Measurements from ENCODE around the gene AREL1.
"Not testable (repeated sequence)": the region's sequence is repeated elsewhere in the genome, so short reads cannot be mapped to it uniquely, and the experiment has no call there.

Gene AREL1, protein sequence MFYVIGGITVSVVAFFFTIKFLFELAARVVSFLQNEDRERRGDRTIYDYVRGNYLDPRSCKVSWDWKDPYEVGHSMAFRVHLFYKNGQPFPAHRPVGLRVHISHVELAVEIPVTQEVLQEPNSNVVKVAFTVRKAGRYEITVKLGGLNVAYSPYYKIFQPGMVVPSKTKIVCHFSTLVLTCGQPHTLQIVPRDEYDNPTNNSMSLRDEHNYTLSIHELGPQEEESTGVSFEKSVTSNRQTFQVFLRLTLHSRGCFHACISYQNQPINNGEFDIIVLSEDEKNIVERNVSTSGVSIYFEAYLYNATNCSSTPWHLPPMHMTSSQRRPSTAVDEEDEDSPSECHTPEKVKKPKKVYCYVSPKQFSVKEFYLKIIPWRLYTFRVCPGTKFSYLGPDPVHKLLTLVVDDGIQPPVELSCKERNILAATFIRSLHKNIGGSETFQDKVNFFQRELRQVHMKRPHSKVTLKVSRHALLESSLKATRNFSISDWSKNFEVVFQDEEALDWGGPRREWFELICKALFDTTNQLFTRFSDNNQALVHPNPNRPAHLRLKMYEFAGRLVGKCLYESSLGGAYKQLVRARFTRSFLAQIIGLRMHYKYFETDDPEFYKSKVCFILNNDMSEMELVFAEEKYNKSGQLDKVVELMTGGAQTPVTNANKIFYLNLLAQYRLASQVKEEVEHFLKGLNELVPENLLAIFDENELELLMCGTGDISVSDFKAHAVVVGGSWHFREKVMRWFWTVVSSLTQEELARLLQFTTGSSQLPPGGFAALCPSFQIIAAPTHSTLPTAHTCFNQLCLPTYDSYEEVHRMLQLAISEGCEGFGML

DNA sequence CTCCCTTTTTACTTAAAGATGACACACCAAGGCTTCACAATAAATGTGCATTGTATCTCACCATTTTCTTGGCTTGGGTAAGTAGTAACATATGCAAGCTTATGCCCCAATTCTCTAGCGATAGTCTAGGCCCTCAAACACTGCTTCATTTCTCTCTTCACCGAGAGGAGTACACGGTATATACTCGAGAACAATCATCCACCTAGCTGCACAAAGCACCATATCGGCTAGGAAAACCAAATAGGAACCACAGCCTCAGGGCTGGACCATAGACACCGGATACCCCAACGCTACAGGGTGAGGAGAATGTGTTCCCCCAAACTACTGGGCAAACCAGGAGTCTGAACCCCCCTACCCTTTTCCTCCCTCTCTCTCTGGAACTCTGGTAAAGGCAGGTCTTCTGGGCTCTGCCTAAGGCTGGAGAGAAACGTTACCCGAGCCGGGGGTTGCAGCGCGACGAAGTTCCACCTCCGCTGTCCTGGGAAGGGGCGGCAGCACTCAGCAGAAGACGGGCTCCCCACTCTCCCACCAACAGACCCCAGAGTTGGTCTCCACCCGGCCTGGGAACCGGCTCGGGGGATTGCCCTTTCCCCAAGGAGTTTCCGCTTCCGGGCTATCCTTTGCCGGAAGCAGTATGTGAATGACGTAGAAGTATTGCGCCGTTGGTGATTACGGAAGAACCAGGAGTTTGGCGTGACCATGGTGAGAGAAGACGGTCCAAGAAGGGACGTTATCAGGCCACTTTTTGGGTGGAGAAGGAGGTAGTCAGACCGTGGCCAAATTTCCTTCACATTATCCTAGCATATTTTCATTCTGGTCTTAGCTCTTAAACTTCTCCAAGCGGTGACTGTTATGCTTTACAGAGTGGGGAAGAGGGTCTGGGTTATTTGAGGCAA is at the start of gene AREL1, which contains the start of gene FCF1:
Gene AREL1, minus strand, starts transcription at position 582 of the 896 bp plus-strand sequence. CDS start 27,465 bp downstream, outside the sequence.
Gene FCF1, plus strand, starts transcription at position 646 of the 896 bp plus-strand sequence. Its CDS starts 54 bp downstream, at position 700.
- peak; percentile 94 for DNase-seq (ENCODE audit: low spot score)

DNA sequence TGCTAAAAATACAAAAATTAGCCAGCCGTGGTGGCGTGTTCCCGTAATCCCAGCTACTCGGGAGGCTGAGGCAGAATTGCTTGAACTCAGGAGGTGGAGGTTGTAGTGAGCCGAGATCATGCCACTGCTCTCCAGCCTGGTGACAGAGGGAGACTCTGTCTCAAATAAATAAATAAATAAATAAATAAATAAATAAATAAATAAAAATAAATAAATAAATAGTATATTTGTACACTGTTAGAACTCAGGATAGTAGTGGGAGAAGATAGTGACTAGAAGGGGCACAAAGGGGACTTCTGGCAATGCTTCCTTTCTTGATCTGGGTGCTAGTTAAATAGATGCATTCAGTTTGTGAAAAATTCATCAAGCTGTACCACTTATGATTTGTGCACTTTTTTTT is 45.6 kb upstream of the AREL1 start:
- not testable (repeated sequence) for DNase-seq (ENCODE audit: low spot score)

DNA sequence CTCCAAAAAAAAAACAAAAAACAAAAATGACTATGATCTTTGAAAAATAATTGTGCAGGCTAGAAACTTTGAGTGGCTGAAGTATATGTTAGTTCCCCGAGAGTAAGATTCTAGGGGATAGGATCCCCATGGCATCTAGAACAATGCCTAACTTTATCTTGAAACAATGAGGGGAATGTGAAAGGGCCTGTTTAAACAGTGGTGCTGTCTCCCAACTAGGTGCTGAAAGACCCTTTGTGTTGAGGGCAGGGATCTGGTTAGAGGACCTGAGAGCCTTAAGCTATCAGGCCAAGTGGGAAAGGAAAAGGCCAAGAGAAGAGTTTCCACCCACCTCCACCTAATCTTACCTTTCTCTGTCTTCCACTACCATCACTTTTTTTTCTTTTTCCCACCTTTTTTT is 43.4 kb upstream of the AREL1 start:
- no peak for DNase-seq (ENCODE audit: low spot score)

DNA sequence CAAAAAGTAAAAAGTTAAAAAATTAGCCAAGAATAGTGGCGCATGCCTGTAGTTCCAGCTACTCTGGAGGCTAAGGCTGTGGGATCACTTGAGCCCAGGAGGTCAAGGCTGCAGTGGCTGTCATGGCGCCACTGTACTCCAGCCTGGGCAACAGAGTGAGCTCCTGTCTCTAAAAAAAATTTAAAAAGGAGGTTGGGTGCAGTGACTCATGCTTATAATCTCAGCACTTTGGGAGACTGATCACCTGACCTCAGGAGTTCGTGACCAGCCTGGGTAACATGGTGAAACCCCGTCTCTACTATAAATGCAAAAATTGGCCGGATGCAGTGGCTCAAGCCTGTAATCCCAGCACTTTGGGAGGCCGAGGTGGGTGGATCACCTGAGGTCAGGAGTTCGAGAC is 42.0 kb upstream of the AREL1 start:
- no peak for DNase-seq (ENCODE audit: low spot score)

DNA sequence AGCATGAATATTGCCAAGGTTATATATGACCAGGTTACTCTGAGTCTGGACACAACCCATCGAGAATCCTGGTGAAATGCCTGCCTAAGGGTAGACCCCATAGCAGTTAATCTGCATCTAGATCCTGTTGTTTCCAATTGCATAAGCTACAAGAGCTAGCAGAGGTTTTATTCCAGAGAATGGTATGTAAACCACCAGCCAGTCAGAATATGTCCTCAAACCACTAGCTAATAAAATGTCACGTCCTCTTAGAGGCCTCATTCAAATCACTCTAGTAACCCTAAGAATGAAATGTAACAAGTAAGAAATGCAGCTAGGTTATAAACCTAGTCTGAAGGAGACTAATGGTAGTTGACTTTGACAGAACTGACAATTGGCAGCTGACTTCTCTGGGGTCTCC is 41.3 kb upstream of the AREL1 start:
- DNase-seq (ENCODE audit: low spot score), result no peak

DNA sequence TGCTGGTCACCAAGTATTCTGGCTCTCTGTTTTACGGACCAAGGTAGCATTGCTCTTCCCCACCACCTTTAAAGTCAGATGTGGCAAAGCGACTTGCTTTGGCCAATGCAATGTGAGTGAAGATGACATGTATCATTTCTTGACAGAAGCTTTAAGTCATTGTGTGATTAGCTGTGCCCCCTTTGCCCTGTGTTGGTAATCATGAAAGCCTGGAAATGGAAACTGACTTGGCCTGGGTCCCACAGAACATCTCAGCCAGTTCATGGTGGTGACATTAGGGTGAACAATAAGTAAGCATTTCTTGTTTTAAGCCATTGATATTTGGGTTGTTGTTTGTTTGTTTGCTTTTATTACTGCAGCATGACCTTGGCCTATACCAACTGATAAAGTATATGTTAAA is 34.4 kb upstream of the AREL1 start:
- DNase-seq (ENCODE audit: low spot score), result no peak

DNA sequence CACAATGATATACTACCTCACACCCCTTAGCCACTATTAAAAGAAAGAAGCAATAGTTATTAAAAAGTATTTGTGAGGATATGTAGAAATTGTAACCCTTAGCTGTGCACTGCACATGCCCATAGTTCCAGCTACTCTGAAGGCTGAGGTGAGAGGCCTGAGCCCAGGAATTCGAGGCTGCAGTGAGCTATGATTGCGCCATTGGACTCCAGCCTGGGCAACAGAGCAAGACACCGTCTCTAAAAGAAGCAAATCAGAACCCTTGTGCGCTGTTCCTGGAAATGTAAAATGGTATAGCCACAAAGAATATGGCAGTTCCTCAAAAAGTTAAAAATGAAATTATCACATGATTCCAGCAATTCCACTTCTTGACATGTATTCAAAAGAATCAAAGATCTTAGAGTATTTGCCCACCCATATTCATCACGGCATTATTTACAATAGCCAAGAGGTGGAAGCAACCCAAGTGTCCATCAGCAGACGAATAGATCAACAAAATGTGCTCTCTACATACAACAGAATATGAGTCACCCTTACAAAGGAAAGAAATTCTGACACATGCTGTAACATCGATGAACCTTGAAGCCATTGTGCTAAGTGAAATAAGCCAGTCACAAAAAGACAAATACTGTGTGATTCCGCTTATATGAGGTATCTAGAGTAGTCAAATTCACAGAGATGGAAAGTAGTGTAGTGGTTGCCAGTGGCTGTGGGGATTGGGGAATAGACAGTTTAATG is 26.6 kb upstream of the AREL1 start:
- no peak for DNase-seq (ENCODE audit: low spot score)

DNA sequence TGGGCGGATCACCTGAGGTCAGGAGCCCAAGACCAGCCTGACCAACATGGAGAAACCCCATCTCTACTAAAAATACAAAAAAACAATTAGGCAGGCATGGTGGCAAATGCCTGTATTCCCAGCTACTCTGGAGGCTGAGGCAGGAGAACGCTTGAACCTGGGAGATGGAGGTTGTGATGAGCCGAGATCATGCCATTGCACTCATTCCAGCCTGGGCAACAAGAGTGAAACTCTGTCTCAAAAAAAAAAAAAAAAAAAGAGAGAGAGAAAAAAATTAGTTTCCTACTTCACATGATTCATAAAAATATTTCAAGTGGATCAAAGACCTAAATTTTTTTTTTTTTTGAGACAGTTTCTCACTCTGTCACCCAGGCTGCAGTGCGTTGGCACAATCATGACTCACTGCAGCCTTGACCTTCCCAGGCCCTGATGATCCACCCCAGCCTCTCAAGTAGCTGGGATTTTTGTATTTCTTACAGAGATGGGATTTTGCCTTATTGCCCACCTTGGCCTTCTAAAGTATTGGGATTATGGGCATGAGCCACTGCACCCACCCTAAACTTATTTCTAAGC is 25.0 kb upstream of the AREL1 start:
- DNase-seq (ENCODE audit: low spot score), result no peak

DNA sequence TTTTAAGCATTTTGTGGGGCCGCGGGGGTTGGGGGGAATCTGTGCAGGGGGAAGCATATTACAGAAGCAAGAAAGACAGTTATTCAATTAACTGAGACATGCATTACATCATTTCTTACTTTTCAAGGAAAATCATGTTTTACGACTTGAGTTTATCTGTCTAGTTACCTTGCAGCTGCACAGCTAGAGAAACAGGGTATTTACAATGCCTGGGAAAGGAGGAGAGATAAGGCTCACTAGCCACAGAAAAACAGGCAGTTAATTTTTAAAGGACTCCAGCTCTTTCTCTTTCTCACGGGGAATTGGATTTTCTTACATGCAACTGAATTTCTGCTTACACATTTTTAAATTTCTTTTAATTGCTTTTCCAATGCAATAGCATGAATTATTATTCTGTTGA is 22.2 kb upstream of the AREL1 start:
- no peak for DNase-seq (ENCODE audit: low spot score)

DNA sequence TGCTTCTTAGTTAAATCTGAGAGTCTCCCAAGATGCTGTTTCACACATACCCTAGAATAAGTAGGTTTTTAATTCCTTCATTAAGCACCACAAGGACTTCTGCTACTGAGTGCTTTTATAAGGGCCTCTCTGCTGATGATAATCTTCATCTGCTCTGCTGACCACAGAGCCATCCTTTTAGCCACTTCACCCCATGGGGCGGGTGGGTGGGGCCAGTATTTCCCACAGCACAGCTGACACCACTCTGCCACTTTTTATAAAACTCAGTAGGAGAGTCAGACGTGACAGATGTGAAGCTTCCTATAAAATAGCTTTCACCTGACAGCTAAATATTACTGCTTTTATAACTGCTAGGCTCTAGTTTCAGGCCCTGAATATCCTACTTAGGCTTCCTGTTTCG is 20.3 kb upstream of the AREL1 start:
- no peak for DNase-seq (ENCODE audit: low spot score)

DNA sequence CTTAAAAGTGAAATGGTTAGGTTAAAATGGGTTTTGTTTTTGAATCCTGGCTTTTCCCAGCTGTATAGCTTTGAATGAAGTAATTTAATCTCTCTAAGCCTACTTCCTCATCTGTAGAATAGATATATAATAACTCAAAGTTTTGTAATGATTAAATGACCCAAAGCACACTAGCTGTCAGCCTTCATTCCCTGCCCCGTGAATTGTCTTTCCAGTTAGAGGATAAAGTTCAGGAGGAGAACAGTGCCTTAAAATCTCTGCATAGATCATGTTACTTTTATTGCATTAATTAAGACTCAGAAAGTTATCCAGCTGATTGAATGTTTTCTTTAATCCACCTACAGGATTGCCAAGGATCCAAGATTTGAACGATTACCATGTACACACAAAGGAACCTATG is 19.5 kb upstream of the AREL1 start:
- no peak for DNase-seq (ENCODE audit: low spot score)

DNA sequence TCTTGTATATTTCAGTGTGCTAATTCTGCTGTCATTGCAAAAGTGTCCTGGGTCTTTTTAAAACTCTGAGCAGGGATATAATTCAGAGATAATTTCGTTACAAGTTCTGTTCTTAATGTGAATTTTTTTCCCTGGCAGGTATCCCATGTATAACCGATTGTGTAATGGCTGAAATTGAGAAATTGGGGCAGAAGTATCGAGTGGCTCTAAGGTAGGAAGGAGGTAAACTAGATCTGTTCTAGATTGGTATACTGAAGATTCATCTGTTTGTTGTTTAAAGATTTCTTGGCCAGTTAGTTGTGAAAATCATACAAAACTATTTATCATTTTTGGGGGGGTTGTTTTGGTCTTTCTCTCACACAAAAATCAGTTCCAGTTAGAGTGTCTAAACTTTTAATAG is 10.3 kb upstream of the AREL1 start:
- no peak for DNase-seq (ENCODE audit: low spot score)

DNA sequence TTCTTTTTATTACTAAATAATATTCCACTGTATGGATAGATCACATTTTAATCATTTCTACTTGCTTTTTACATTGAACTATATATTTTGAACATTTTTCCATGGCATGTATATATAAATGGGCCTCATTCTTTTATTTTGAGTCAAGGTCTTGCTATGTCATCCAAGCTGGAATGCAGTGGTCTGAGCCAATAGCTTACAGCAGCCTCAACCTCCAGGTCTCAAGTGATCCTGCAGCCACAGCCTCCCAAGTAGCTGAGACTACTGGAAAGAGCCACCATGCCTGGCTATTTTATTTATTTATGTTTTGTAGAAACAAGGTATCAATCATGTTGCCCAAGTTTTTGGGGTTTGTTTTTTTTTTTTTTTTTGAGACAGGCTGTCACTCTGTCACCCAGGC is 7.6 kb upstream of the AREL1 start:
- DNase-seq (ENCODE audit: low spot score), result no peak

DNA sequence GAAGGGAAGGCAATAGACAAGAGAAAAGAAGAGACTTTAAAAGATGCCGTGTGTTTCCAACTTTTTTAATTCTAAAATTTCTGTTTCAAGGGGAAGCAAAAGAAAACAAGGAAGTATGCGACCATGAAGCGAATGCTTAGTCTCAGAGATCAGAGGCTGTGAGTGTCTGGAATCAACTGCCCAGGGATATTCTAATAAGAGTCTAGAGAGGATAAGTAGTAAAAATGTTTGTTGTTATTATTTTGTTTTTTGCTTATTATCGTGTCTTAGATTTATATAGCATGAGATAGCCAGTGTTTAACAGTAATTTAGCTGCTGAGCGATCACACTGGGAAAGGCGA is 485 bp upstream of the AREL1 start:
- DNase-seq (ENCODE audit: low spot score), result no peak

DNA sequence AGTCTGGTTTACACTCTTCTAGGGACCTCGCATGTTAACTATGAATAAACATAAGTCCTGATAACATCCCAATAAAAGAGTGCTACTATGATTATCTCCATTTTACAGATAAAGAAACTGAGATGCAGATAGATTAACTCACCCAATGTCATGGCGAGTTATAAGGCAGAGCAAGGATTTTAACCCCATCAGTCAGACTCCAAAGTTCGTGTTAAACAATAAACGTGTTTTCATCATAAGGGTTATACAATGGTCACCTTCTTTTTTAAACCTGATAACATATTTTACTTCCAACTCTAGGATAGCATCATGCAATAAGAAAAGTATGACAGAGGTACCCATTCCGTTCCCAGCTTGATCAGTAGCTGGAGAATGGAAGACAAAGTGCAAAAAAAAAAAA is 1.2 kb downstream of the AREL1 start:
- peak; percentile 6 for DNase-seq (ENCODE audit: low spot score)

DNA sequence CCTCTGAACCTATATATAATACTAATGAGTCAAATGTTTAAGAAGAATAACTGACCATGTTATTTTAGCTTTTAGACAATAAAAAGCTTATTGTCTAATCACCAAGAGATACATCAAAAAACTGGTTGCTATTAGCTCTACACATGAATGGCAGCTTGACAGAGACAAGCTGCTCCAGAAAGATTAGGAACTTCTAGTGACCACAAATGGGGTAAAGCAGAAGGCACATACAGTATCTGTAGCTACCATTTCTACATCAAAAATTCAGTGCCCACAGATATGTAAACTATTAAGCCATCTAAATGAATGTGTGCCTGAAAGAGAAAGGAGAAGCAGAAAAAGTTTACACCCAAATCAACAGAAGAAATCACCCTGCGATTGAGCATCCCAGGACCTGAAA is 2.4 kb downstream of the AREL1 start:
- DNase-seq (ENCODE audit: low spot score), result peak; percentile 48

DNA sequence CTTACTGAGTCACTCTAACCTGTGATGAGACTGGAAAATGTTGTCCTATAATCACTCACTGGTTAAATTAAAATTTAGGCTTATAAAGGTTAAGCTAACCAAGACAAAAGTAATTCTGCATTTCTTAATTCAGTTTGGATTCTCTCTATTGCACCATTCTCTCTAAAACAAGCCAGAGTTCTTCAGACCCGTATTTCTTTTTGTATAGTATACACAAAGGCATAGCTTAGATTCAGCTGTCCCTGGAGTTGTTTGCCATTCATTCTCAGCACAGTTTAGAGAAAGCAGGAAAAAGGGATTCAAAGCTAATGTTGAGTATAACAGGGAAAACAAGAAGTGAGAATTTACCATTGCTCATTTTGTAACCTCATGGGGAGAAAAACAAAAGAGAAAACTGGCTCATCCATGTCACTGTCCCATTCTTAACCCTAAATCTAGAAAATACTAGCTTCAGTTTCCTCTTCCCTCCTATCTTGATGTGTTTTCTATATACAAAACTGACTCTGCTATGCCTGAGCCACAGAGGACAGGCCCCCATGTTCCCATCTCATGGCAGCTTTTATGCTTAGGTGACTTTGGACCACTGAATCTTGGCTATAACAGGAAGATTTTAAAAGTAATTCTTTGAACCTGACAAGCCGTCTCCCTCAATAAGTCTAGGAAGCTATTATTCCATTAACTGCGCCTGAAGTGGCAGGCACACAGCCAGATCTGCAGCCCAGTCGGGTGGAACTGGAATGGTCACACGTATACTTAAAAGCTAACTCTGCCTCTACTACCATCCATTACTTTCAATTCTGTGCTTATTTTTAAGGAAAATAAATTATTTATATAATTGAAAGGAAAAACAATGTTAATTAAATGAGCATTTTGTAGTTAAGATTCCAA is 7.0 kb downstream of the AREL1 start:
- DNase-seq (ENCODE audit: low spot score), result no peak

DNA sequence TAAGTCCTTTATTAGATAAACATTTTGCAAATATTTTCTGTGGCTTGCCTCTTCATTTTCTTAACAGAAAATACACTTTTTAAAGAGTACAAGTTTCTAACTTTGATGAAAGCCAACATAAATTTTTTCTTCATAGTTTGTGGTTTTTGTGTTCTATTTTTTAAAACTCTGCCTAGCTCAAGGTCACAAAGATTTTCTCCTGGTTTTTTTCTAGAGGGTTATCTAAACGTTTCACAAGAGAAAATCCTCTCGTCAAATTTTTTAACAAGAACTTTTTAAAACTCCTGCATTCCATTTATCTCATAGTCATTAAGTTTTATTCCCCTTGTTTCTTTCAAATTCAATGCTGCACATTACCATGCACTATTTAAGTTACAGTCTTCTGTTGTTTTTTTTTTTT is 8.2 kb downstream of the AREL1 start:
- no peak for DNase-seq (ENCODE audit: low spot score)

DNA sequence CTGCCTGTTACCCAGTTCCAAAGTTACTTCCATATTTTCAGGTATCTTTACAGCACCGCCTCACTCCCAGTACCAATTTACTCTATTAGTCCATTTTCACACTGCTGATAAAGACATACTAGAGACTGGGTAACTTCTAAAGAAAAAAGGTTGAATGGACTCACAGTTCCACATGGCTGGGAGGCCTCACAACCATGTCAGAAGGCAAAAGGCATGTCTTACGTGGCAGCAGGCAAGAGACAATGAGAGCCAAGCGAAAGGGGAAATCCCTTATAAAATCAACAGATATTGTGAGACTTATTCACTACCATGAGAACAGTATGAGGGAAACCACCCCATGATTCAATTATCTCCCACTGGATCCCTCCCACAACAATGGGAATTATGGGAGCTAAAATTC is 9.8 kb downstream of the AREL1 start:
- DNase-seq (ENCODE audit: low spot score), result no peak

DNA sequence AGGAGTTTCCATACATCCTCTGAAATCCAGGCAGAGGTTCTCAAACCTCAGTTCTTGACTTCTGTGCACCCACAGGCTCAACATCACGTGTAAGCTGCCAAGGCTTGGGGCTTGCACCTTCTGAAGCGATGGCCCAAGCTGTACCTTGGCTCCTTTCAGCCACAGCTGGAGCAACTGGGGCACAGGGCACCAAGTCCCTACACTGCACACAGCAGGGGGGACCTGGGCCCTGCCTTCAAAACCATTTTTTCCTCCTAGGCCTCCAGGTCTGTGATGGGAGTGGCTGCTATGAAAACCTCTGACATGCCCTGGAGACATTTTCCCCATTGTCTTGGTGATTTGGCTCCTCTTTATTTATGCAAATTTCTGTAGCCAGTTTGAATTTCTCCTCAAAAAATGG is 10.6 kb downstream of the AREL1 start:
- no peak for DNase-seq (ENCODE audit: low spot score)

Measured in hematopoietic multipotent progenitor cell treated with erythropoietin and hydrocortisone succinate and interleukin-3 and kit ligand, for 17 days (in vitro differentiated cells).